SJSA1 (cell line): Measurements from ENCODE around the gene ACTL6B. TPM values are rescaled to one million over a fixed set of nuclear protein-coding genes. Genes with fewer than 3 reads are reported as not detected.
"Not testable (repeated sequence)": the region's sequence is repeated elsewhere in the genome, so short reads cannot be mapped to it uniquely, and the experiment has no call there.

Source experiments
- DNase-seq, 2 experiments: peaks; one replicate each; pipeline ENCODE4 v3.0.0-alpha.2; 2015 to 2020; ENCODE audit warnings: low spot score in 2 of 2, low read depth in 1 of 2
- H3K27ac ChIP-seq: fragments of 250-450 bp; sonication (Bioruptor Pico); 2 replicates; pipeline ENCODE4 v1.5.1; 2020; ENCODE audit warnings: mild to moderate bottlenecking, moderate library complexity
- H3K27me3 ChIP-seq: fragments of 250-450 bp; sonication (Bioruptor Pico); replicated peaks from 2 replicates; pipeline ENCODE4 v1.5.1; 2020; ENCODE audit warnings: mild to moderate bottlenecking, moderate library complexity
- H3K36me3 ChIP-seq: fragments of 250-450 bp; sonication (Bioruptor Pico); 2 replicates; pipeline ENCODE4 v1.5.1; 2020; ENCODE audit warnings: mild to moderate bottlenecking
- H3K4me1 ChIP-seq: fragments of 250-450 bp; sonication (Bioruptor Pico); replicated peaks from 2 replicates; pipeline ENCODE4 v1.6.1; 2021; ENCODE audit warnings: mild to moderate bottlenecking
- H3K4me3 ChIP-seq: fragments of 250-450 bp; sonication (Bioruptor Pico); 2 replicates; pipeline ENCODE4 v1.5.1; 2020; ENCODE audit warnings: mild to moderate bottlenecking
- H3K9me3 ChIP-seq: fragments of 250-450 bp; sonication (Bioruptor Pico); replicated peaks from 2 replicates; pipeline ENCODE4 v1.5.1; 2020; ENCODE audit warnings: mild to moderate bottlenecking
- total RNA-seq: library from RNA; depleted of rRNA; stranded (reverse); fragments of >200 nt; shearing (Covaris generic); gene quantifications from 2 replicates; pipeline ENCODE4 v1.2.3, GENCODE V29; 2014

The ACTL6B gene
- total RNA-seq, 1 experiment from 2014 or later, result not detected

DNA sequence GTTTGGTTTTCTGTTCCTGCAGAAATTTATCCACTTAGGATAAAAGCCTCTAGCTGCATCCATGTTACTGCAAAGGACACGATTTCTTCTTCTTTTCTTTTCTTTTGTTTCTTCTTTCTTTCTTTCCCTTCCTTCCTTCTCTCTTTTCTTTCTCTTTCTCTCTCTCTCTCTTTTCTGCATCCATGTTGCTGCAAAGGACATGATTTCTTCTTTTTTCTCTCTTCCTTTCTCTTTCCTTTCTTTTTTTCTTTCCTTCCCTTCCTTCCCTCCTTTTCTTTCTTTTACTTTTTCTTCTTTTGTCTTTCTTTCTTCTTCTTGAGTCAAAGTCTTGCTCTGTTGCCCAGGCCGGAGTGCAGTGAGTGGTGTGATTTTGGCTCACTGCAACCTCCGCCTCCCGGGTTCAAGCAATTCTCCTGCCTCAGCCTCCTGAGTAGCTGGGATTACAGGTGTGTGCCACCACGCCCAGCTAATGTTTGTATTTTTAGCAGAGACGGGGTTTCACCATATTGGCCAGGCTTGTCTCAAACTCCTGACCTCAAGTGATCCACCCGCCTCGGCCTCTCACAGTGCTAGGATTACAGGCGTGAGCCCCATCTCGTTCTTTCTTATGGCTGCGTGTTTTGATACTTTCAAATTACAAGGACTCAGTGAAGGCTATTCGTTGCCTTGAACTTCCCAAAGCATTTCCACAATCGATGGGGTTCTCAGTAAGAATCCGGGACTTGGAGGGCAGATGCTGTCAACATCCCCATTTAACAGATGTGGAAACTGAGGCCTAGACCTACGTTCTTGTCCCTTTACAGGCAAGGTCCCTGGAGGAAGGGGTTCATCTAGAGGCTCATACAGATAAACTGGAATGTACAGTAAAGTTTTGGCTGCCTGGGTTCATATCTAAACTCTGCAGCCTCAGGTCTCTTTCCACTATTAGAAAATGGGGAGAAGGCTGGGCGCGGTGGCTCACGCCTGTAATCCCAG, 15.4 kb upstream of the ACTL6B start:
- Histone ChIP-seq H3K27ac (no peak overlapping the region), H3K9me3 (no peaks in the 10 kb centered on the region; the same call in 1 of the 2 replicates), H3K27me3 (0 out of 2 replicates have a peak, but pooled peaks cover 6% of the 10 kb centered on the region), H3K4me1 (peaks cover 12% of the 10 kb centered on the region; the same call in 1 of the 2 replicates), H3K36me3 (peaks cover 11% of the 10 kb centered on the region), H3K4me3 (no peak overlapping the region)
- DNase-seq, result no peak

GRCh38 chr7:100670074-100670473, 13.8 kb upstream of the ACTL6B start:
- Histone ChIP-seq H3K27me3 (0 out of 2 replicates have a peak, but pooled peaks cover 6% of the 10 kb centered on the region), H3K9me3 (no peaks in the 10 kb centered on the region; the same call in 1 of the 2 replicates), H3K4me3 (no peak overlapping the region), H3K4me1 (peaks cover 5% of the 10 kb centered on the region; the same call in 1 of the 2 replicates), H3K27ac (no peak overlapping the region), H3K36me3 (peaks cover 7% of the 10 kb centered on the region; the same call in 1 of the 2 replicates)
- no peak for DNase-seq

DNA sequence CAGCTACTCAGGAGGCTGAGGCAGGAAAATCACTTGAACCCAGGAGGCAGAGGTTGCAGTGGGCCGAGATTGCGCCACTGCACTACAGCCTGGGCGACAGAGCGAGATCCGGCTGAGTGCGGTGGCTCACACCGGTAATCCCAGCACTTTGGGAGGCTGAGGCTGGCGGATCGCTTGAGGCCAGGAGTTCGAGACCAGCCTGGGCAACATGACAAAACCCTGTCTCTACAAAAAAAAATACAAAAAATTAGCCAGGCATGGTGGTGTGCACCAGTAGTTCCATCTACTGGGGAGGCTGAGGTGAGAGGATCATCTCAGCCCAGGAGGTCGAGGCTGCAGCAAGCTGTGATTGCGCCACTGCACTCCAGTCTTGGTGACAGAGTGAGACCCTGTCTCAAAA, 12.9 kb upstream of the ACTL6B start:
- H3K9me3 ChIP-seq, H3K27ac ChIP-seq, H3K4me3 ChIP-seq, DNase-seq, H3K4me1 ChIP-seq, H3K27me3 ChIP-seq, H3K36me3 ChIP-seq: not testable (repeated sequence)

DNA sequence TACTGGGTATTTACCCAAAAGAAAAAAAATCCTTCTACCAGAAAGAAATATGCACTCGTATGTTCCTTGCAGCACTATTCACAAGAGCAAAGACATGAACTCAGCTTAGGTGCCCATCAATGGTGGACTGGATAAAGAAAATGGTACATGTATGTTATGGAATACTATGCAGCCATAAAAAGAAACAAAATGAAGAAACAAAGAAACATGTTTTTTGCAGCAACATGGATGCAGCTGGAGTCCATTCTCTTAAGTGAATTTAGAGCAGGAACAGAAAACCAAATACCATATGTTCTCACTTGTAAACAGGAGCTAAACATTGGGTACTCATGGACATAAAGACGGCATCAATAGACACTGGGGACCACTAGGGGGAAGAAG, 11.8 kb upstream of the ACTL6B start:
- no peaks in the 10 kb centered on the region for H3K36me3 ChIP-seq
- H3K9me3 ChIP-seq, result no peaks in the 10 kb centered on the region; the same call in 1 of the 2 replicates
- 0 out of 2 replicates have a peak, but pooled peaks cover 6% of the 10 kb centered on the region for H3K27me3 ChIP-seq
- no peak overlapping the region for H3K27ac ChIP-seq
- peaks cover 4% of the 10 kb centered on the region; the same call in 1 of the 2 replicates for H3K4me1 ChIP-seq
- H3K4me3 ChIP-seq, result no peak overlapping the region
- DNase-seq, result no peak

DNA sequence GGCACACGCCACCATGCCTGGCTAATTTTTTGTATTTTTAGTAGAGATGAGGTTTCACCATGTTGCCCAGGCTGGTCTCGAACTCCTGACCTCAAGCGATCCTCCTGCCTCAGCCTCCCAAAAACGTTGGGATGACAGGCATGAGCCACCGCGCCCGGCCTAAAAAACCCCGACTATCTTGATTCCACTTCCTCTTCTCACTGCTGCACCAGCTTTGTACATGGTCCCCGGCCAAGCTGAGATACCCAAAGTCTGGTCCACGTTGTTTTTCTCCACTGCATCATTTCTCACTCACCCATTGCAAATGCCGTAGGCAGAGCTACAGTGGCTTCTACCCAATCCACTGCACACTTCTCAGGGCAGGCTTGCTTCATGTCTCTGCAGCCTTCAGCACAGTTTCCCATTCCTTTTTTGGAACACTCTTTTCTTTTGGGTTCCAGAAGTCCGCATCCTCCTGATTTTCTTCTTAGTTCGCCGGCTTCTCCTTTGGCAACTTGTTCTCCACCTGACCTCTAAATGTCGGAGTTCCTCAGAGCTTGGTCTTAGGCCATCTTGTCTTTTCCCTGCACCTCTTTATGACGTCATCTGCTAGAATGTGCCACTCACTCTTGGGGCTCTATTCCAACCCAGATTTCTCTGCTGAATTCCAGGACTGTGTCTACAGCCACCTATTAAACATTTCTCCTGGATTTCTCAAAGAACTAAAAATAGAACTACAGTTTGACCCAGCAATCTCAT, 11.3 kb upstream of the ACTL6B start:
- no peaks in the 10 kb centered on the region for H3K4me1 ChIP-seq
- H3K27me3 ChIP-seq, result 0 out of 2 replicates have a peak, but pooled peaks cover 6% of the 10 kb centered on the region
- DNase-seq, result no peak
- no peak overlapping the region for H3K4me3 ChIP-seq
- no peaks in the 10 kb centered on the region for H3K36me3 ChIP-seq
- H3K9me3 ChIP-seq, result no peaks in the 10 kb centered on the region; the same call in 1 of the 2 replicates
- H3K27ac ChIP-seq, result no peak overlapping the region

DNA sequence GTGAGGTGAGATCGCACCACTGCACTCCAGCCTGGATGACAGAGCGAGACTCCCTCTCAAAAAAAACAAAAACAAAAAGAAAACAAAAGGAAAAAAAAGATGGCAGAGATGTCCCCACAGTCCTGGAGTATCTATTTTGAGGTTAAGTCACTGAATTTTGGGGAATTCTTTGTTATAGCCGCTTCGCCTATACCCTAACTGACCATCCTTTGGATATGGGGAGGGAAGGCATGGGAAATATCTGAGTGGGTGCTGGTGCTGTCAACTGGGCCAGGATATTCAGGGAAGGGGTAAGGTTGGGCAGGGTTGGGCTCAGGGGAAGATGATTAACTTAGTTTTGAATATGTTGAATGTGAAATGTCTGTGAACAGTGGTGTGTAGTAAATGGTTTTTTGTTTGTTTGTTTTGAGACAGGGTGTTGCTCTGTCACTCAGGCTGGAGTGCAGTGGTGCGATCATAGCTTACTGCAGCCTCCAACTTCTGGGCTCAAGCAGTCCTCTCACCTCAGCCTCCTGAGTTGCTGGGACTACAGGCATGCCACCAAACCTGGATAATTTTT, 9.0 kb upstream of the ACTL6B start:
- no peaks in the 10 kb centered on the region for H3K4me1 ChIP-seq
- no peak overlapping the region for H3K27ac ChIP-seq
- 0 out of 2 replicates have a peak, but pooled peaks cover 6% of the 10 kb centered on the region for H3K27me3 ChIP-seq
- no peaks in the 10 kb centered on the region for H3K36me3 ChIP-seq
- H3K4me3 ChIP-seq, result no peak overlapping the region
- H3K9me3 ChIP-seq, result no peaks in the 10 kb centered on the region; the same call in 1 of the 2 replicates
- no peak for DNase-seq

GRCh38 chr7:100662194-100662776, 6.0 kb upstream of the ACTL6B start:
- H3K9me3 ChIP-seq, H3K4me1 ChIP-seq, H3K4me3 ChIP-seq, H3K27me3 ChIP-seq, DNase-seq, H3K36me3 ChIP-seq, H3K27ac ChIP-seq: not testable (repeated sequence)

GRCh38 chr7:100654908-100655831, 1.1 kb downstream of the ACTL6B start:
- H3K4me1 ChIP-seq, result no peaks in the 10 kb centered on the region; the same call in 1 of the 2 replicates

DNA sequence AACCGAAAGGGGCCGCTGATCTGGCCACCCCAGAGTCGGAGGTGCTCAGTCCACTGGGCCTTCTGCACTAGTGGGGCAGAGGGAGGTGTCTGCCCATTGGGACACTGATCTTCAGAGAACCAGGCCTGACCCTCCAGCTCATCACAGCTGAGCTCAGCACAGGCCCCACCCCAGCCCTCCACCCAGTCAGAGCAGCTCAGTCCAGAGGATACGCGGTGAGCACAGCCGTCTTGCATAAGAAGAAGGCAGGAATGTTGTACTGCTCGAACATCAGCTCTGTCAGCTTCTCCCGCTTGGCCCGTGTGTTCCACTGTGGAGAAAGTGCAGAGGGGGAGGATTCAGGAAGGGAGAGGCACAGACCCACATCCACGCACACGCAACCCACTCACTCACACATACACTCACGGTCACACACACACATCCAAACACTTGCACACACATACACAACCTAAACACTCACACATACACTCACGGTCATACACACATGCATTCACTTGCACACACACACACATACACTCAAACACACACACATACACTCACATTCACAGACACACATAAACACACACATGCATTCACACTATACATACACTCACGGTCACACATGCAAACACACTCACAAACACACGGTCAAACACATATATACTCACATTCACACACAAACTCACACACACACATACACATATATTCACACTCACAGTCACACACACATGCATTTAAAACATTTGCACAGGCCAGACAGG, 6.3 kb downstream of the ACTL6B start:
- no peak overlapping the region for H3K27ac ChIP-seq
- DNase-seq, result no peak
- H3K4me3 ChIP-seq, result no peak overlapping the region
- no peaks in the 10 kb centered on the region for H3K36me3 ChIP-seq
- H3K4me1 ChIP-seq, result no peaks in the 10 kb centered on the region
- no peaks in the 10 kb centered on the region for H3K9me3 ChIP-seq
- H3K27me3 ChIP-seq, result peaks cover 23% of the 10 kb centered on the region

More at GRCh38 chr7:100654908-100655831, 1.1 kb downstream of the ACTL6B start:
- no peak for DNase-seq
- Histone ChIP-seq H3K4me3 (no peak overlapping the region), H3K9me3 (peaks cover 9% of the 10 kb centered on the region; the same call in 1 of the 2 replicates), H3K27ac (no peak overlapping the region), H3K27me3 (peaks cover 24% of the 10 kb centered on the region), H3K36me3 (no peaks in the 10 kb centered on the region)

DNA sequence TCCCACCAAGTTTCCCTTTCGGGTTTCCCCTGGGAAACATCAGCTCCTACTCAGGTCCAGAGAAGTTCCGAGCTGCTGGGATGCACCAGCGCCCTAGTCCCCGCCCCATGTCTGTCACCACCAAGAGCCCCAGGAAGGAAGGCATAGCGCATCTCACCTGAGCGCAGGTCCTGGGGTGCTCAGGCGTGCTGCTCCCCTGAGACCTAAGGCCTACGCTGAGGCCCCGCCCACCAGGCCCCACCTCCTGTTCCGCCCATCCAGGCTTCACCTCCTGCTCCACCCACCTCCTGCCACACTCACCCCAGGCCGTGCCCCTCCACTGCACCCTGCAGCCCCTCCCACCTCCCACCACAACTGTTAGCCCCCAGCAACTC, 13.7 kb downstream of the ACTL6B start:
- Histone ChIP-seq H3K27ac (no peak overlapping the region), H3K4me3 (no peak overlapping the region), H3K4me1 (no peaks in the 10 kb centered on the region), H3K27me3 (peaks cover 32% of the 10 kb centered on the region), H3K9me3 (no peaks in the 10 kb centered on the region), H3K36me3 (no peaks in the 10 kb centered on the region)
- no peak for DNase-seq

- Histone ChIP-seq H3K4me1 (no peaks in the 10 kb centered on the region), H3K27me3 (peaks cover 34% of the 10 kb centered on the region), H3K9me3 (no peaks in the 10 kb centered on the region), H3K36me3 (no peaks in the 10 kb centered on the region), H3K4me3 (no peak overlapping the region), H3K27ac (no peak overlapping the region)
- DNase-seq, result no peak
Observed at GRCh38 chr7:100641860-100642533, 14.3 kb downstream of the ACTL6B start.
